WTC11 (cell line): ENCODE measurements around the gene CCS. TPM values are rescaled to one million over a fixed set of nuclear protein-coding genes. Genes with fewer than 3 reads are reported as not detected.

Experiments
- ARID4B ChIP-seq: sonication (generic); formaldehyde crosslinking; IDR thresholded peaks from 2 replicates; pipeline ENCODE4 v1.8.0; 2023; ENCODE audit warnings: missing genetic modification reagents, mild to moderate bottlenecking, borderline replicate concordance
- ATF1 ChIP-seq: sonication (generic); formaldehyde crosslinking; IDR thresholded peaks from 2 replicates; pipeline ENCODE4 v1.8.1; 2023; ENCODE audit warnings: mild to moderate bottlenecking, moderate library complexity, missing genetic modification reagents
- ATF3 ChIP-seq: sonication (generic); formaldehyde crosslinking; conservative IDR thresholded peaks from 2 replicates; pipeline ENCODE4 v1.8.1; 2022; ENCODE audit warnings: mild to moderate bottlenecking, missing genetic modification reagents
- ATF6 ChIP-seq: sonication (generic); formaldehyde crosslinking; IDR thresholded peaks from 2 replicates; pipeline ENCODE4 v1.8.1; 2023; ENCODE audit warnings: mild to moderate bottlenecking, missing genetic modification reagents
- CBFB ChIP-seq: sonication (generic); formaldehyde crosslinking; IDR thresholded peaks from 2 replicates; pipeline ENCODE4 v1.8.1; 2022; ENCODE audit warnings: mild to moderate bottlenecking, low read depth, missing genetic modification reagents
- CREB1 ChIP-seq: sonication (generic); formaldehyde crosslinking; IDR thresholded peaks from 2 replicates; pipeline ENCODE4 v1.8.0; 2023; ENCODE audit warnings: mild to moderate bottlenecking, missing genetic modification reagents
- CTCF ChIP-seq: fragments of 200-600 bp; IDR thresholded peaks from 2 replicates; pipeline ENCODE4 v1.8.0; 2022; ENCODE audit warnings: antibody characterized with exemption
- E2F5 ChIP-seq: sonication (generic); formaldehyde crosslinking; IDR thresholded peaks from 2 replicates; pipeline ENCODE4 v1.8.1; 2022; ENCODE audit warnings: mild to moderate bottlenecking, moderate library complexity, missing genetic modification reagents
- ELF4 ChIP-seq: sonication (generic); formaldehyde crosslinking; IDR thresholded peaks from 2 replicates; pipeline ENCODE4 v1.8.1; 2022; ENCODE audit warnings: low read depth, mild to moderate bottlenecking, moderate library complexity, missing genetic modification reagents
- ESRRA ChIP-seq: sonication (generic); formaldehyde crosslinking; IDR thresholded peaks from 2 replicates; pipeline ENCODE4 v1.8.1; 2022; ENCODE audit warnings: mild to moderate bottlenecking, missing genetic modification reagents, borderline replicate concordance
- FOXP1 ChIP-seq: sonication (generic); formaldehyde crosslinking; IDR thresholded peaks from 2 replicates; pipeline ENCODE4 v1.8.0; 2022; ENCODE audit warnings: missing genetic modification reagents, mild to moderate bottlenecking, moderate library complexity, borderline replicate concordance
- FOXP4 ChIP-seq: sonication (generic); formaldehyde crosslinking; IDR thresholded peaks from 2 replicates; pipeline ENCODE4 v1.8.0; 2022; ENCODE audit warnings: mild to moderate bottlenecking, missing genetic modification reagents
- GABPB1 ChIP-seq: sonication (generic); formaldehyde crosslinking; IDR thresholded peaks from 2 replicates; pipeline ENCODE4 v1.8.1; 2023; ENCODE audit warnings: mild to moderate bottlenecking, missing genetic modification reagents
- MLX ChIP-seq: sonication (generic); formaldehyde crosslinking; IDR thresholded peaks from 2 replicates; pipeline ENCODE4 v1.8.1; 2023; ENCODE audit warnings: mild to moderate bottlenecking, missing genetic modification reagents, moderate library complexity
- MXD4 ChIP-seq: fragments of 250-450 bp; sonication (Bioruptor Pico); IDR thresholded peaks from 2 replicates; pipeline ENCODE4 v1.8.0; 2021; ENCODE audit warnings: mild to moderate bottlenecking, moderate library complexity, borderline replicate concordance
- NFATC4 ChIP-seq: fragments of 250-450 bp; sonication (Bioruptor Pico); IDR thresholded peaks from 2 replicates; pipeline ENCODE4 v1.9.0; 2021; ENCODE audit warnings: mild to moderate bottlenecking
- TEAD1 ChIP-seq: sonication (generic); formaldehyde crosslinking; IDR thresholded peaks from 2 replicates; pipeline ENCODE4 v1.8.0; 2022; ENCODE audit warnings: mild to moderate bottlenecking, missing genetic modification reagents
- TEAD4 ChIP-seq: sonication (generic); formaldehyde crosslinking; IDR thresholded peaks from 2 replicates; pipeline ENCODE4 v1.8.0; 2022; ENCODE audit warnings: mild to moderate bottlenecking, missing genetic modification reagents
- USF1 ChIP-seq: sonication (generic); formaldehyde crosslinking; IDR thresholded peaks from 2 replicates; pipeline ENCODE4 v1.8.0; 2022; ENCODE audit warnings: mild to moderate bottlenecking, missing genetic modification reagents
- ZMAT4 ChIP-seq: fragments of 250-450 bp; sonication (Bioruptor Pico); IDR thresholded peaks from 2 replicates; pipeline ENCODE4 v1.9.0; 2021; ENCODE audit warnings: mild to moderate bottlenecking
- ZNF138 ChIP-seq: sonication (generic); formaldehyde crosslinking; conservative IDR thresholded peaks from 2 replicates; pipeline ENCODE4 v1.8.1; 2022; ENCODE audit warnings: mild to moderate bottlenecking, moderate library complexity, missing genetic modification reagents
- ZNF396 ChIP-seq: fragments of 250-450 bp; sonication (Bioruptor Pico); IDR thresholded peaks from 2 replicates; pipeline ENCODE4 v1.8.0; 2021; ENCODE audit warnings: mild to moderate bottlenecking, moderate library complexity, borderline replicate concordance
- total RNA-seq: library from RNA; stranded (reverse); gene quantifications from 3 replicates; pipeline ENCODE4 v1.2.3, GENCODE V29; 2021

Gene CCS
- total RNA-seq, 1 experiment from 2014 or later = 35.9 TPM

GRCh38 chr11:66616379-66617154 is 23.6 kb downstream of the CCS start, which contains the start of gene RBM14 (continued):
- TF ChIP-seq TEAD4 = 0 out of 2 replicates have a peak, but pooled peaks have one; percentile 50
- no peak for TF ChIP-seq ZNF138 (CRISPR knock-in tag)
- no peak for TF ChIP-seq ELF4 (CRISPR knock-in tag)
- peak; percentile 17 for TF ChIP-seq GABPB1 (CRISPR knock-in tag)
- peak; percentile 58; the same call in 1 of the 2 replicates for TF ChIP-seq TEAD1 (CRISPR knock-in tag)
- TF ChIP-seq FOXP1 (CRISPR knock-in tag) = peak; percentile 86
- TF ChIP-seq FOXP4 (CRISPR knock-in tag) = peak; percentile 11; the same call in 1 of the 2 replicates
- no peak; the same call in 1 of the 2 replicates for TF ChIP-seq ESRRA (CRISPR knock-in tag)
- no peak for TF ChIP-seq CTCF
- peak; percentile 44; the same call in 1 of the 2 replicates for TF ChIP-seq CREB1
- TF ChIP-seq ZNF396 = no peak
- peak; percentile 90; the same call in 1 of the 2 replicates for TF ChIP-seq E2F5 (CRISPR knock-in tag)
- TF ChIP-seq ZMAT4 = no peak
- TF ChIP-seq MLX (CRISPR knock-in tag) = no peak
- TF ChIP-seq ATF1 (CRISPR knock-in tag) = no peak
- TF ChIP-seq ATF6 = no peak
- TF ChIP-seq ATF3 (CRISPR knock-in tag) = no peak
- TF ChIP-seq MXD4 (CRISPR knock-in tag) = no peak
- TF ChIP-seq ARID4B (CRISPR knock-in tag) = no peak; the same call in none of the 2 replicates
- no peak for TF ChIP-seq CBFB
- peak; percentile 62; the same call in 1 of the 2 replicates for TF ChIP-seq USF1 (CRISPR knock-in tag)
- no peak for TF ChIP-seq NFATC4 (CRISPR knock-in tag)
